H54 (cell line): Measurements from ENCODE around the gene PALM3.

Source experiments
- DNase-seq: peaks from one replicate; pipeline ENCODE4 v3.0.0; 2011; ENCODE audit warnings: low spot score, mixed read lengths; ENCODE audit not compliant: insufficient read length
- FAIRE-seq: peaks from 3 replicates; lab custom pipeline; 2011; peaks lifted over from hg19 to GRCh38; lab: Jason Lieb, UNC
- POLR2A ChIP-seq: IDR thresholded peaks from 2 replicates; pipeline ENCODE4 v1.6.1; 2011; ENCODE audit warnings: low read depth, mild to moderate bottlenecking, low read length

The PALM3 gene, protein sequence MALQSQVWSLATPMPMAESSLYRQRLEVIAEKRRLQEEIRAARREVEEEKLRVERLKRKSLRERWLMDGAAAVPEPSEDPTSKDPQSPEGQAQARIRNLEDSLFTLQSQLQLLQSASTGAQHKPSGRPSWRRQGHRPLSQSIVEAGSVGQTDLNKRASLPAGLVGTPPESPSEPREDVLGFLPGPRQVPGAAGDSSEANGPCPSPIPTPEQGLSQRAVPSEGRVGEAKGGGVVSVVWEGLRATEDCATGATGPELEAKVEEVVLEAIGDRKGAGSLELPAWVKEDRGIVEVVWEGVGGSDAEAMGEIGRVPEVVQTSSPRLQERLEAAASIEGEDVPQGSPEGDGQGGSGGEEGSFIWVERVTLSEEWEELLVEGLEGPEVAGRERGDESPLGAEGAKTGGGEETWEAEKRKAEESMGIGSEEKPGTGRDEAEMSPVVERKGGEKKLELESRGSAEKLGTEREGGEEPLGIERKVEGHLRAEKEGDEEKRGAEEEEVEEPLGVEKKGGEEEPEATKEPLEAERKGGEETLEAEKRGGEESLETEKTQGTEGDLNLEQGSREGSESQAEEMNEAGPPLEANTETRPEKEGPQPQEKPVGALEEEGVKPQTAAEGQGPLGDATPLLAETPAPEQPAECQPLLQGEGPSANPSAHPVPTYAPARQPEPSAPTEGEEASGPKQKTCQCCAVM

DNA sequence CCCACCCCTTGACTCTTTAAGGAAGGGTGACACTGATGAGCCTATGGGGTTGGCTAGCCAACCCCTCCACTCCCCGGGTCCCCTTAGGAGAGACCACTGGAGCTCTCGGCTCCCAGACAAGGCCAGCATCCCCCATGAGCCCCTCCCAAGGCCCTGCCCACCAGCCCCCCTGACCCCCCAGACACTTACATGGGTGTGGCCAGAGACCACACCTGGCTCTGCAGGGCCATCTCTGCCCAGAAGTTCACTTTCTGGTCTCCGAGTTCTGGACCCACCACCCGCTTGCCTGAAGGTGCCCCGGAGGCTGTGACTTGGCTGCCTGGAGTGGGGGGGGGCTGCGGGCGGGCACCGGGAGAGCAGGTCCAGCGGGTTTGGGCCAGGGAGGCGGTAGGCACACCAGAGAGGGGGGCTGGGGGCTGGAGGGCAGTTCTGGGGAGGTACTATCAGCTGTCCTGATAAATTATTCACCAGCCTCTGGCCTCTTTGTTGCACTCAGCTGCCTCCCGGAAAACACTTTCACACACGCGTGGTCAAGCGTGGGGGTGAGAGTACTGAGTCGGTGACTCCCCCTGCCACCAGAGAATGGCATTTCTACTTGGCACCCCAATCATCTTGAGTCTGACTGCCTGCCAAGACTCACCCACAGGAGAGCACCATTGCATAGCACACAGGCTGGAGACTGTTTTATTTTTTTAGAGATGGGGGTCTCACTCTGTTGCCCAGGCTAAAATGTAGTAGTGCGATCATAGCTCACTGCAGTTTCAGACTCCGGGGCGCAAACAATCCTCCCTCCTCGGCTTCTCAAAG lies at the start of gene PALM3:
Gene PALM3 (minus strand): TSS at position 326 of the 807 bp plus-strand sequence. CDS start 96 bp downstream, at position 230.
- TF ChIP-seq POLR2A = no peak
- FAIRE-seq = no peak
- no peak for DNase-seq

DNA sequence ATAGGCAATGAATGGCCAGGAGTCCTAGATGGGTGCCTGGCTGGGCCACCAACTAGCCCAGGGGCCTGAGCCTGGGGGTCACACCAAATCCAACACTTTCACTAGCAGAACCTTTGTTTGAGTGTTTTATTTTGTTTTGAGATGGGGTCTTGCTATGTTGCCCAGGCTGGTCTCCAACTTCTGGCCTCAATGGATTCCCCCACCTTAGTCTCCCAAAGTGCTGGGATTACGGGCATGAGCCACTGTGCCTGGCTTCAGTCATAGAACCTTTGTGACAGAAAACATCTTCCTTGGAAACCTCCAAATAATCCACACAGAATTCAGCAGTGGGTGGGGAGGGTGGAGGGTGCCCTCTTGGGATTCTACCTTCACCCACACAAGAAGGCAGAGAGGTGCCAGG lies 49.6 kb upstream of the PALM3 start:
- DNase-seq = no peak
- FAIRE-seq = no peak
- no peak for TF ChIP-seq POLR2A

DNA sequence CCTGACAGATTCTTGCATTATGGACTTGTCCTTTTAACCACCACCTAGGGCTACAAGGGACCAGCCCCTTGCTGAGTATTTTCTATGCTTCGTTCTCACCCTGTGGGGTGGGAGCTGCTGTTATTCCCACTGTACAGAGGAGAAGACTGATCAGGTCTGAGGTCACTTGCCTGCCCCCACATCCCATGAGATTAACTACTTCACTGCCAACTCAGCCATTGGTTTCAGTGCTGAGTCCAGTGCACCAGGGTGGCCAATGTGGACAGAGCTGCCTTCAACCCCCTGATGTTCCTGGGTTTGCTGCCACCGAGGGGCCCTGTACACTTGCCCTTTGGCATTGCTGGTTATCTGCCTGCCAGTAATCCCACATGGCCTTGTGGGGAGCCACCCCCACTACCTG lies 48.8 kb upstream of the PALM3 start:
- no peak for FAIRE-seq
- no peak for TF ChIP-seq POLR2A
- no peak for DNase-seq

DNA sequence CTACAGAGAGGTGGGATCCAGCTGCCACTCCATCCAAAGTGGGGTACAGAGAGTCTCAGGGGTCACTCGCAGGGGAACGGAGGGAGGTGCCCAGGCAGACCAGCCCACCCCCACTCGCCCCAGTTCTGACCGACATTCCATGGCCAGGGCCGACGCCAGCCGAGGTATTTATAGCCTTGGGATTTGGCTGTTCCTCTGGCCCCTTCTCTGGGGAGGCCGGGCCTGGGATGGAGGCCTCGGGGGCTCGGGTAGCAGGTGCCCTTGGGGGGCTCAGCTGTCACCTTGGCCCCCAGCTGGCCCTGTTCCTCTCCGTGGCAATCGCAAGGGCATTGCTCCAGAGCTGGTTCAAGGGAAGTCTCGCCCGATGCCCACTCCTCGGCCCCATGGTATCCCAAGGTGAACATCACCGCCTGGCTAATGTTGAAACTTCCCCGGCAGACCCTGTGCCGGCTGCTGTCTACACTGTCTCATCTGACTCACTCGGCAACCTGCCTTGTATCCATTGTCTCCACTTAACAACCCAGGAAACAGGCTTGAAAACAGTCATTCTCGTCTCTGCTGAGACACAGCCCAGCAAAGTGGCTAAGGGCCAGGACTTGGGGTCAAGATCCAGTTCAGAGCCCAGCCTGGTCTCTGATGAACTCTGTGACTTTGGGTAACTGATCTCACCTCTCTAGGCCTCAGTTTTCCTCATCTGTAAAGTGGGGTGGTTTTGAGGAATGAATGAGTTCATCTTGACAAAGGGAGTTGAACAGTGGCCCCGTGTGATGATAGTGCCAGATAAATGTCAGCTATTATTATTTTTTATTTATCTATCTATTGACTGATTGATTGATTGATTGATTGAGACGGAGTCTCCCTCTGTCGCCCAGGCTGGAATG lies 45.9 kb upstream of the PALM3 start:
- no peak for TF ChIP-seq POLR2A
- DNase-seq = no peak
- no peak for FAIRE-seq

DNA sequence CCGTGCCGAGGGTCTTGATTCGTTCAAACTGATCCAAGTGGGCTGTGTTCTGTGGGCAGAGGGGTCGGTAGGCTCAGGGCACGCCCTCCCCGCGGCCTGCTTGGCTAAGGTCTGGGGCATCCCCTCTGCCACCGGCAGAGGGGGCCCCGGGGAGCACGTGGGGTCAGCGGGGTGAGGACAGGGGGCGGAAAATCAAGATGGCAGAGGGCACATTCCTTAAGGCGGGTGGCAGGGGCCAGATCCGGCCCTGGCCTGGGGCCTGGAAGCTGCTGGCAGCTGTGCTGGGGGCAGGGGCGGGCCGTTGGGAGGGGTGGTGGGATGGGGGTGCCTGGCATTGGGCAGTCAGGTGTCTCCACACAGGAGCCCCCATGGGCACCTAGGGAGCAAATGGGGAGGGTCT lies 45.0 kb upstream of the PALM3 start:
- FAIRE-seq (no peak), DNase-seq (no peak)
- no peak for TF ChIP-seq POLR2A

DNA sequence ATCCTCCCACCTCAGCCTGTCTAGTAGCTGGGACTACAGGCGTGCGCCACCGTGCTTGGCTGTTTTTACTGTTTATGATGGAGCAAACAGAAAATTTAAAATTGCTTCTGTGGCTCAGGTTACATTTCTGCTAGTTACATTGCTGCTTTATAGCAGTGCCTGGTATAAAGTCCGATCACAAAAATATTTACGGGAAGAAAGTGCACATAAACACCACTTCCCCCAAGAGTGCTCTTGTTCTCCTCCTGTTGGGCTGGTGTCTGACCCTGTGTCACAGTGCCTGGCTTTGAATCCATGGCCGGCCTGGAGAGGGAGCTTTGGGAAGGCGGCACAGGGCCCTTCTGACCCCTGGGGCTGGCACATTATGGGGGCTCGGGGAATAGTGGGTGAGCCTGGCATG lies 43.8 kb upstream of the PALM3 start:
- no peak for TF ChIP-seq POLR2A
- no peak for DNase-seq

DNA sequence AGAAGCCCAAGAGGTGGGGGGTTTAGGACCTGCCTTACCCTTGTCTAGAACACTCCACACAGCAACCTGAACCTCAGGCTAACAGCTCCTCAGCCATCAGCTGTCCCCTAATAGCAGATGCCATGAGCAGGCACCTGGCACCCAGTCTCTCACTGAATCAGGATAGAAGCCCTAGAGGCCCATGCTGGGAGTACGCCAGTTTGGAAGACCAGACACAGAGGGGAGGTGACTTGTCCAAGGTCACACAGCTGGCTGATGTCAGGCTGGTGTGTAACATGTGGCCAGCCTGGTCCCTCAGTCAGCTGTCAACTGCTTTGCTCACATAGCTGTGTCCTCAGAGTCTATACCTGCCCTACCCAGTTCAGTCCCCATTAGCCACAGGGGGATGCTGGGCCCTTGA lies 41.4 kb upstream of the PALM3 start:
- no peak for TF ChIP-seq POLR2A
- no peak for FAIRE-seq

More for the DNA sequence above, 43.8 kb upstream of the PALM3 start:
- no peak for FAIRE-seq

DNA sequence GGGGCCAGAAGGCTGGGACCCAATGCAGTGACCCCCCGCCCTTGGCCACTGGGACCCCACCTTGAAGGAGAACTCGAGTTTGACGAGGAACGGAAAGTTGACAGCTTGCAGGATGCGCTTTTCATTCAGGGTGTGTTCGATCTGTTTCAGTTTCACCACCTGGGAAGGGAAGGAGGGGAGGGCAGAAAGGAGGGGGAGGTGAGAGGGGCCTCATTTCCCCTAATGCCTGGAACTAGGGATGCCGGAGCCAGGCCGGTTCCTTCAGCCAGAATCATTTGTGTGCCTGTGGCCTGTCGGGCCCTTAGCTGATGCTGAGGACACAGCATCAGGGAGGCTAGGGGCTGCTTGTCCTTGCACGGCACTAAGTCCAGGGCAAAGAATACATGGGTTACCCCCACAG lies 40.9 kb upstream of the PALM3 start:
- TF ChIP-seq POLR2A = no peak
- no peak for DNase-seq
- no peak for FAIRE-seq

More for the DNA sequence above, 41.4 kb upstream of the PALM3 start:
- no peak for DNase-seq

DNA sequence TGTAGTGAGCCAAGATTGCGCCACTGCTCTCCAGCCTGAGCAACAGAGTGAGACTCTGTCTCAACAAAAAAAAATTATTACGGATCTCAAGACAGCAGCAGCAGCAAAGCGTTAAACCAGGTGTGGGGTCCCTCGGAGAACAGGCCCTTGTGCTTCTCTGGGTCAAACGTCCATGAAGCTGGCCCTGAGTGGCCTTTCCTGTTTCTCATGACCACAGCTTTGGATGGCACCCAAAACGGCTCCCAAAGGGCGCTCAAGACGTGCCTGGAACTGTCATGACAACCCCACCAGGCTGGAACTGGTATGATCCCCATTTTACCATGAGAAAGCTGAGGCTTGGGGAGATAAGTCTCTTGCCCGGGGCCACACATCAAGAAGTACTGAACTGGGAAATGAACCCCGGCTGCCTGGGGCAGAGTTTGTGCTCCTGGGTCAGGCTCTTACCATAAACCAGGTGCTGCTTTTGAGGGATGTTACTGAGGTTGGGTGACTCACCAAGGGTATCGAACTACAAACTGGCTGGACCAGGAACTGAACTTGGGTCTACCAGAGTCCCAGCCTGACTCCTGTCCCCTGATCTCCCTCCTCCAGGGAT lies 40.3 kb upstream of the PALM3 start:
- DNase-seq = no peak
- FAIRE-seq = no peak
- TF ChIP-seq POLR2A = no peak

DNA sequence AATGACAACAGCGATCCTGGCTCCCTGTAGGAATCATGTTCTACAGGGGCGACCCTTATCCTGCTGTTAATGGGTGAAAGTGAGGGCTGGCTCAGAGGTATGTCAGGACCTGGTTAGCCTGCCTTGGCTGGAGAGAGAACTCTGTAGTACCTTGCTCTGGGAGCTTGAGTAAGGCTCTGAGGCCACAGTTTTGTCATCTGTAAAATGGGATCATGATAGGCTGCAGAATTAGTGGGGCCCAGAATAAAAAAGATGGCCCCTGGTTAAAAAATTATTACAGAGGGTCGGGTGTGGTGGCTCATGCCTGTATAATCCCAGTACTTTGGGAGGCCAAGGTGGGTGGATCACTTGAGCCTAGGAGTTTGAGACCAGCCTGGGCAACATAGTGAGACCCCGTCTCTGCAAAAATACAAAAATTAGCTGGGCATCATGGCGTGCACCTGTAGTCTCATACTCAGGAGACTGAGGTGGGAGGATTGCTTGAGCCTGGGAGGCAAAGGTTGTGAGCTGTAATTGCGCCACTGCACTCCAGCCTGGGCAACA lies 39.2 kb upstream of the PALM3 start:
- FAIRE-seq = no peak
- TF ChIP-seq POLR2A = no peak
- DNase-seq = no peak

DNA sequence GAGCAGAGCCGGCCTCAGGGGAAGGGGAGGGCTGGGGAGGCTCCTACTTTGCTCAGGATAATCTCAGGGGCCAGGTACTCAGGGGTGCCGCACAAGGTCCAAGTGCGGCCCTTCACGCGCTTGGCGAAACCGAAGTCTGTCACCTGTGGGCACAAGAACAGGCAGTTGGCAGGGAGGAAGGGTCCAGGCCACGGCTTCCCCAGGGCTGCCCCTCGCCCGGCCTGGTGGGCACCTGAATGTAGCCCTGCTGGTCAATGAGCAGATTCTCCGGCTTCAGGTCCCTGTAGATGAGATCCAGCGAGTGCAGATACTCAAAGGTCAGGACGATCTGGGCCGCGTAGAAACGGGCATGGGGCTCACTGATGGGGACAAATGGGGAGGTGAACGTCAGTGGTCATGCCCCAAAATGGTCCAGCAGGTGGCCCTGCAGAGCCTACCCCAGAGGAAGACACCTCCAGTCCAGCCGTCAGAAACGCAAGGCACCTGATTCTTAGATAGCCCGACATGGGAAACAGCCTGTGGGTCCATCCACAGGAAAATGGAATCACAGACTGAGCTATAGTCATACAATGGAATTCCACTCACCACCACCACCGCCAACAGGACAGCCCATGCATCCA lies 35.8 kb upstream of the PALM3 start:
- FAIRE-seq (no peak), DNase-seq (no peak)
- no peak for TF ChIP-seq POLR2A
